K562 (cell line): ENCODE data around the gene CRADD. TPM values are rescaled to one million over a fixed set of nuclear protein-coding genes. Genes with fewer than 3 reads are reported as not detected.

ENCODE experiments used
- BRD4 ChIP-seq: fragments of 200-600 bp; sonication (generic); IDR thresholded peaks from 2 replicates; pipeline ENCODE4 v1.6.1; 2017; ENCODE audit warnings: inconsistent platforms
- CCAR2 ChIP-seq: fragments of 200-400 bp; formaldehyde crosslinking; IDR thresholded peaks from 2 replicates; pipeline ENCODE4 v1.6.1; 2017; ENCODE audit warnings: mild to moderate bottlenecking, low read depth, low read length
- CHD7 ChIP-seq: fragments of 200-600 bp; sonication (generic); IDR thresholded peaks from one replicate; pipeline ENCODE4 v1.6.1; 2012; ENCODE audit warnings: mild to moderate bottlenecking, low read depth, low read length, inconsistent platforms
- DMBX1 ChIP-seq: fragments of 250-450 bp; sonication (Bioruptor Pico); IDR thresholded peaks from 2 replicates; pipeline ENCODE4 v1.8.0; 2022; ENCODE audit warnings: inconsistent platforms, mild to moderate bottlenecking, moderate library complexity, borderline replicate concordance
- FOXK1 ChIP-seq: sonication (generic); formaldehyde crosslinking; IDR thresholded peaks from 2 replicates; pipeline ENCODE4 v1.8.0; 2022; ENCODE audit warnings: missing genetic modification reagents, mild to moderate bottlenecking, borderline replicate concordance
- FOXP1 ChIP-seq: sonication (generic); formaldehyde crosslinking; IDR thresholded peaks from 2 replicates; pipeline ENCODE4 v1.8.0; 2022; ENCODE audit warnings: mild to moderate bottlenecking, missing genetic modification reagents
- KLF1 ChIP-seq: fragments of 450-650 bp; IDR thresholded peaks from 2 replicates; pipeline ENCODE4 v1.6.1; 2016; ENCODE audit warnings: missing genetic modification characterization, missing compliant biosample characterization
- NCOA2 ChIP-seq, 2 experiments: fragments of 450-650 bp; IDR thresholded peaks; 2 replicates each; pipeline ENCODE4 v1.6.1; 2018; ENCODE audit warnings: mild to moderate bottlenecking in 2 of 2, moderate library complexity in 1 of 2; ENCODE audit not compliant: partially characterized antibody in 2 of 2
- NR2C1 ChIP-seq, 2 experiments: fragments of 450-650 bp; IDR thresholded peaks; 2 replicates each; pipeline ENCODE4 v1.6.1; 2017; ENCODE audit warnings: mild to moderate bottlenecking in 2 of 2, antibody characterized with exemption in 1 of 2, inconsistent platforms in 1 of 2, missing compliant biosample characterization in 1 of 2, missing genetic modification characterization in 1 of 2
- SRSF1 ChIP-seq: fragments of 200-400 bp; formaldehyde crosslinking; IDR thresholded peaks from 2 replicates; pipeline ENCODE4 v1.6.1; 2017; ENCODE audit warnings: mild to moderate bottlenecking, low read depth, low read length, moderate library complexity
- TAF1 ChIP-seq: IDR thresholded peaks from 2 replicates; pipeline ENCODE4 v1.6.1; 2011; ENCODE audit warnings: mild to moderate bottlenecking, low read length, moderate library complexity; ENCODE audit not compliant: insufficient read depth, control insufficient read depth, severe bottlenecking; ENCODE audit errors: extremely low read depth
- TCF3 ChIP-seq: sonication (generic); formaldehyde crosslinking; IDR thresholded peaks from 2 replicates; pipeline ENCODE4 v1.4.0; 2020; ENCODE audit warnings: mild to moderate bottlenecking, missing genetic modification reagents
- ZKSCAN1 ChIP-seq: fragments of 150-350 bp; IDR thresholded peaks from 2 replicates; pipeline ENCODE4 v1.6.1; 2016; ENCODE audit warnings: low read depth, low read length
- ZNF23 ChIP-seq: fragments of 250-450 bp; sonication (Bioruptor Pico); IDR thresholded peaks from 2 replicates; pipeline ENCODE4 v1.4.0; 2020; ENCODE audit warnings: mild to moderate bottlenecking
- polyA plus RNA-seq, 8 experiments: library from polyadenylated mRNA; depleted of rRNA in 4 of 8; stranded (reverse) in 5 of 8; unstranded in 3 of 8; fragments of >200 nt; fragmentation: Nextera tagmentation in 2 of 8; fragmentation: Illumina TruSeq in 1 of 8; extraction: Ambion mirVana in 2 of 8; extraction: Trizol in 1 of 8; gene quantifications; 2 replicates each; pipeline versions ENCODE4 v1.2.1 to v1.2.3, GENCODE V29; 2011 to 2014; ENCODE audit warnings: inconsistent platforms in 1 of 8, missing spikeins in 1 of 8
- total RNA-seq, 7 experiments: library from RNA; depleted of rRNA in 6 of 7; stranded (reverse); fragments of >200 nt in 6 of 7; fragmentation: Illumina TruSeq in 2 of 7; extraction: Trizol in 2 of 7; gene quantifications; 2 replicates each; pipeline versions ENCODE4 v1.2.1 to v1.2.3, GENCODE V29; 2011 to 2021; ENCODE audit warnings: low replicate concordance in 1 of 7

CRADD gene
- total and polyA plus RNA-seq, 9 of the 15 experiments (the other 6 are each of a cell fraction or from before 2014, with no cell fraction given), result 20.5 to 41.1 (median 25.9) TPM

GRCh38 chr12:93784339-93785086, 107.3 kb downstream of the CRADD start (continued):
- TF ChIP-seq ZKSCAN1 (no peak), FOXP1 (no peak), ZNF23 (no peak), SRSF1 (no peak), KLF1 (tag) (no peak), TAF1 (no peak), NCOA2 (IDR thresholded peaks at IDR 0.05; ENCODE audit: partially characterized antibody in 2 of 2) (no peak), CHD7 (no peak), BRD4 (no peak), FOXK1 (CRISPR knock-in tag) (no peak), NR2C1 (IDR thresholded peaks at IDR 0.05) (no peak), NR2C1 (tag; IDR thresholded peaks at IDR 0.05) (0 out of 2 replicates have a peak, but pooled peaks have one; percentile 17), TCF3 (CRISPR knock-in tag) (peak; percentile 66), CCAR2 (no peak), DMBX1 (CRISPR knock-in tag) (no peak)
